GM23248 (cell line): ENCODE measurements around the gene FBN1.

ENCODE experiments used
- EZH2 ChIP-seq: fragments of 200-600 bp; sonication (generic); IDR thresholded peaks from 2 replicates; pipeline ENCODE4 v1.6.1; 2018; ENCODE audit warnings: antibody characterized with exemption, mild to moderate bottlenecking; ENCODE audit not compliant: insufficient read depth, poor library complexity, severe bottlenecking
- EZH2phosphoT487 ChIP-seq: fragments of 200-600 bp; sonication (generic); IDR thresholded peaks from 2 replicates; pipeline ENCODE4 v1.6.1; 2018; ENCODE audit warnings: antibody characterized with exemption, moderate library complexity, mild to moderate bottlenecking, low read depth; ENCODE audit not compliant: insufficient read depth

DNA sequence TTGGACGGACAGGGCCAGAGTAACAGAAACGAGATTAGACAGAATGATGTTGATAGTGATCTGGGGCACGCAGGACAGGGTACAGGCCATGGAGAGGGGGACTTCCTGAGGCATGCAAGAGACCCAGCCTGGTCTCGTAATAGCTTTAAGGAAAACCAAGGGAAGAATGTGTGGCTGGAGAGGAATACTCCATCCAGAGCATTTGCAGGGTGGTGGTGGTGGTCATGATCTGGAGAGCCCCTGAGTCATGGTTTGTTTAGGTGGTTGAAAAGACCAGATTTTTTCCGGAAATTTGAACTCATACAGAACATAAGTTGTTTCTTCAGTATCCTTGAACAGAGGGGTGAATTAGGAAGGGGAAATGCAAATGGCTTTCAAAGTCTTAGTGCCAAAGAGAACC, 175.8 kb downstream of the FBN1 start:
- no peak for TF ChIP-seq EZH2
- no peak for TF ChIP-seq EZH2phosphoT487
